ENCODE results near the gene CFAP99.

DNA sequence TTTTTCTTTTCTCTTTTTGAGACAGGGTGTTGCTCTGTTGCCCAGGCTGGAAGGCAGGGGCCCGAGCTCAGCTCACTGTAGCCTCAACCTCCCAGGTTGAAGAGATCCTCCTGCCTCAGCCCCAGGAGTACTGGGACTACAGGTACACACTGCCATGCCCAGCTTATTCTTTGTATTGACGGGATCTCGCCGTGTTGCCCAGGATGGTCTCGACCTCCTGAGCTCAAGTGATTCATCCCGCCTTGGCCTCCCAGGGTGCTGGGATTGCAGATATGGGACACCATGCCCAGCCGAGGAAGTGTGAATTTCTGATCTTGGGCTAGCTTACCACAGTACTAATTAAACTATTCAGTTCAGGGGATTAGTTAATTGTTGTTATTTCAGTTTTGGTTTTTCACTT lies 89.1 kb downstream of the CFAP99 start:
- TF ChIP-seq TAF1 (IDR thresholded peaks at IDR 0.05; ENCODE audit: borderline replicate concordance, insufficient read depth, low read length) (no peak), REST (IDR thresholded peaks at IDR 0.05; ENCODE audit: insufficient read depth in 1 of 2, low read depth in 2 of 2, low read length in 2 of 2) (no peak), POLR2AphosphoS5 (IDR thresholded peaks at IDR 0.05; ENCODE audit: low read depth, low read length) (no peak)
